ENCODE results near the gene A1BG. TPM values are rescaled to one million over a fixed set of nuclear protein-coding genes. Genes with fewer than 3 reads are reported as not detected.

Gene A1BG
- total RNA-seq, result 2.7 and 7.3 TPM in 2 replicates

DNA sequence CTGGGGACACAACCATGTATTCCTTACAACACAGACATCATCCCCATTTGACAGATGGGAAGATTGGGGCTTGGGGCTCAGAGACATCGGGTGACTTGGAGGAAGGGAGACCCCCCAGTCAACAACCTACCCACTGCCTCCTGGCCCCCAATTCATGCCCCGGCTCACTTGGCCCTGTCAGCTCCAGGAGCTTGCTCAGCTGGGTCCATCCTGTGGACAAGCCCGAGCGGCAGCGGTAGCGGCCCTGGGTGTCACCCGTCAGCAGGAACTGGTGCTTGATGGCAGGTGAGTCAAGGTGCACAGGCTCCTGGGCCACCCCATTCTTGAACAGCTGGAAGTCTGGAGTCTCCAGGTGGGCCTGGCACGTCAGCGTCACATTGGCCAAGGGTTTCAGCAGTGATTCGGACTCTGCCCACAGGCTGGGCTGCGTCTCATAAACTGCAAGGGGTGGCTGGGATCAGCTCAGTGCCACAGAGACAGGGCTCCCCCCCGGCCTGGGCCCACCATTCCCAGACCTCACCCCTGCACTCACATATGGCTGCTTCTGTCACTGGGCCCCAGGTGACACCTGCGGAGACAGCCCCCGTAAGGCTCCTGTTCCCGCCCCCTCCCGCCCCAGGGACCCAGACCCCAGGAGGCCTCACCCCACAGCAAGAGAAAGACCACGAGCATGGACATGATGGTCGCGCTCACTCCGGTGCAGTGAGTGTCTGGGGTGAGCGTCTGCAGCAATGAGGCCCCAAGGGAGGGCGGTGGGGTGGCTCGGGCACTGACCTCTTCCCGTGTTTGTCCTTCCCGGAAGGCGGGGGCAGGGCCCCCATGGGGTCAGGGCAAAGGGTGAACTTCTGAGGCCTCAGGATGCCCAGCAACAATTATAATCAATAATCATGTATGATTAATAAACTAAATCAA lies at the start of gene A1BG:
A1BG (minus strand) TSS at position 733 of the 912 bp plus-strand sequence; CDS start at position 678, 55 bp downstream.

DNA sequence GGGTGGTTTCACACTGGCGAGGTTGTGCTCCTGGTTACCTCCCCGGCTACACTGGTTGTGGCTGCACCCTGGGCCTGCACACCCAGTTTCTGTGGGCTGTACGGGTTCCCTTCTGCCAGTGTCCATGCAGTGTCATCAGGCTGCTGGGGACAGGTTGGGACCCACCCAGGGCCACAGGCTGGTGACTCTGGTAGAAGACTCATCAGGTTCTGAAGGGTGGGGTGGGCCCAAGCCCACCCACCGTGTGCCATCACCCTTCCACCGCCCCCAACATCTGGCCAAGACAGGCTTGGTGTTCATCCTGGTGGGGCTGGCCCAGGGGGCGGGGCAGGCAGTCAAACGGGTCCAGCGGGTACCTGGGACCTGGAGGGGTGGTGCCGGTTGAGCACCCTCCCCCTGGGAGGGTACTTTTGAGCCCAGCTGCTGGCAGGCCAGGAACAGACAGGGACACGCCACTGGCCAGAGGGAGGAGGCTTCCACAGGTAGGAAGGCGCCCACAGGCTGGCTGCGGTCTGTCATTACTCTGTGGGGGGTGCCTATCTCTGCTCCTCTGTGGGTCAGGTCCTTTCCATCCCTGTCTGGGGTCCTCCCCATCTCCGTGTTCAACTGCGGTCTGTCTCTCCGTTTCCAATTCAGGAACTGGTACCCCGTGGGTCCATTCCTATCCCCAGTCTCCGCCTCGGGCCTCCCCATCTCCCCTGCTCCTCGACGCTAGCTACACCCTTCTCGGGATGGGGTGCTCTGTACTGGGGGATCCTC lies 42.1 kb upstream of the A1BG start, which contains the start of gene RNF225:
RNF225 (plus strand) TSS at position 437 of the 759 bp plus-strand sequence. CDS start 434 bp downstream, outside the sequence.

GRCh38 chr19:58386576-58387337 lies 33.5 kb upstream of the A1BG start, which contains the start of gene RPS5:
Gene RPS5, plus strand, starts transcription at chr19:58387269. Its CDS starts 869 bp downstream, at chr19:58388138.

DNA sequence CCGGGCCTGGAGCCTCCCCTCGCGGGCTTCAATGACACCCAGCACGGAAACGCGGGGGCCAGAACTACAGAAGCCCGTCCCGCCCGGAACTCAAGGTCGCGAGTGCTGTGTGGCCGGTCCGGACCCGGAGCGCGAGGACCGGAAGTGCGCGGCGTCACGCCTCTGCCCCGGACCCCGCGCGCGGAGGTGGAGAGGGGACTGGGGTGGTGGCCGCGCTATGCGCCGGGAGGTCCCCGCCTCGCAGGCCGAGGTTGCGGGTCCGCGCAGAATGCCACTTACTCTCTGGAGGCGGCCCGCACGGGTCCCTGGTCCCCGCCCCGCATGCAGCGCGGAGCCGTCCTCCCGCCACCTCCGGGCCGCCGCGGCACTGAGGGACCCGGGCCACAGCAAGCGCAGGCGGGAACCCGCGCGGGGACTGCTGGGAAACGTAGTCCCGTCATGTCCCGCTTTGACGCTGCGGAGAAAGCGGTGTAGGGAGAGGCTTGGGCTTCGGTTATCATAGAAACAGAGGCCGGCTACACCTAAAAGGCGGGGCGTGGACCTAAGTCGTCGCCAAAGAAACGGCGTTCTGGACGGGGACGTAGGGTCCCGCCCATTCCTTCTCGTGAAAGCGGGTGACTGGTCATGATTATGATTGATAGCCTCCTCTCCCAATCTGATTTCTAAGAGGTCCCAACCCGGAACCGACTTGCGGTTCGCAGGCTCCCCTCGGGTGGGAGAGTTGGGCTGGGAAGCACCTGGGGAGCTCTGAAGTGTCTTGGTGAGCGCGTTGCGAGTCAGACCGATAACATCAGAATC lies 27.6 kb upstream of the A1BG start, which contains the start of gene ZNF837:
ZNF837 (minus strand) TSS at position 369 of the 798 bp plus-strand sequence. CDS start 11,698 bp downstream, outside the sequence.

GRCh38 chr19:58362272-58362994 lies 9.1 kb upstream of the A1BG start, which contains the start of gene ZNF497:
Gene ZNF497, minus strand, starts transcription at chr19:58362751. Its CDS starts 5,116 bp downstream, at chr19:58357635.

DNA sequence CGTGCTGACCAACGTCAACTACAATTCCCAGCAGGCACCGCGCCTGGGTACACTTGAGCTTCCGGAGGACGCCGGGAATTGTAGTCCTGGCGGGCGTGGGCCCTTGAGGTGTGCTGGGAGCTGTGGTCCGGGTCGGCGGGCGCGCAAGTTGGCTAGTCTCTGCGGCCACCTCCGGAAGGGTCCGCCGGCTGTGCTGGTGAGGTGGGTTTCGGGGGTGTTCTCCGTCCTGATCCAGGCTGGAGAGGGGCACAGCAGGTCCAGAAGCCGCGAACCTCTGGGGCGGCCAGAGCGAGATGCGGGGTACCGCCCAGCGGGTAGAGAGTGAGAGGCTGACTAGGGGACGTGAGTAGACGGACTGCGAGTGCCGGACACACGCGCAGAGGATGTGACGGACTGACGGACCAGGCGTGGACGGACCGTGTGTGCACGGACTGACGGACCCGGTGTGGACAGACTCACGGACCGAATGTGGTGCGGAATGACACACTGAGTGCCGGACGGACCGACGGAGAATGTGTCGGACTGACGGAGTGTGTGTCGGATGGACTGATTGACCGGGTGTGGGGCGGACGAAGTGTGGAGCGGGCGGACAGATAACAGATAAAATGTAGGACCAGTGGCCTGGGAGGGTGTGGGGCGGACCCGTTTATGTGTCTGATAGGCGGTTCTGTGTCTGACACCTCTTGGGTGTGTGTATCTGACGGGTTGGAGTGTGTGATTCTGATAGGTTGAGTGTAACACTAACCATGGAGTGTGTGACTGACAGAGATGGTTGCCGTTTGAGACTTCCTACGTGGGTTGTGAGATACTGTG lies 26.2 kb downstream of the A1BG start, which contains the start of gene ZSCAN22:
ZSCAN22 (plus strand) TSS at position 81 of the 813 bp plus-strand sequence. CDS start 7,809 bp downstream, outside the sequence.

GRCh38 chr19:58305065-58305931 lies 48.0 kb downstream of the A1BG start, which contains the start of gene ERVK3-1:
Gene ERVK3-1, plus strand, starts transcription at chr19:58305377. Its CDS starts 6,792 bp downstream, at chr19:58312169.

Other genes with a start within 250 kb of the A1BG start
- 8.7 and 10.5 TPM in 2 replicates for gene ZNF329, start 202.7 kb downstream of the A1BG start, total RNA-seq
- 13.4 and 14.4 TPM in 2 replicates for gene ZNF274, start 170.4 kb downstream of the A1BG start, total RNA-seq
- 47.7 and 55.9 TPM in 2 replicates for gene ZNF544, start 124.6 kb downstream of the A1BG start, total RNA-seq
- gene ZNF8, start 74.5 kb downstream of the A1BG start, total RNA-seq, result 3.7 and 5.2 TPM in 2 replicates
- gene ERVK3-1, start 48.1 kb downstream of the A1BG start, total RNA-seq, result 20.9 and 25.0 TPM in 2 replicates
- 1.7 and 2.4 TPM in 2 replicates for gene ZSCAN22, start 26.5 kb downstream of the A1BG start, total RNA-seq
- gene ZNF497, start 9.3 kb upstream of the A1BG start, total RNA-seq, result 0.76 and 1.0 TPM in 2 replicates
- gene ZNF837, start 27.5 kb upstream of the A1BG start, total RNA-seq, result 1.8 and 2.2 TPM in 2 replicates
- 2,212 and 2,748 TPM in 2 replicates for gene RPS5, start 33.8 kb upstream of the A1BG start, total RNA-seq
- gene RNF225, start 42.2 kb upstream of the A1BG start, total RNA-seq, result 0.09 TPM in 1 of 2 replicates, not detected in the other
- 9.5 TPM in 2 replicates for gene ZNF584, start 55.2 kb upstream of the A1BG start, total RNA-seq
- gene ZNF132, start 86.7 kb upstream of the A1BG start, total RNA-seq, result 4.9 and 6.1 TPM in 2 replicates
- gene ZNF324B, start 98.1 kb upstream of the A1BG start, total RNA-seq, result 7.5 and 7.6 TPM in 2 replicates
- 10.6 and 11.6 TPM in 2 replicates for gene ZNF324, start 113.6 kb upstream of the A1BG start, total RNA-seq
- gene ZNF446, start 122.9 kb upstream of the A1BG start, total RNA-seq, result 3.8 and 4.6 TPM in 2 replicates
- gene SLC27A5, start 158.5 kb upstream of the A1BG start, total RNA-seq, result 6.1 and 8.6 TPM in 2 replicates
- gene ZBTB45, start 166.3 kb upstream of the A1BG start, total RNA-seq, result 3.7 and 4.4 TPM in 2 replicates
- 273 and 307 TPM in 2 replicates for gene TRIM28, start 190.6 kb upstream of the A1BG start, total RNA-seq
- gene CHMP2A, start 201.6 kb upstream of the A1BG start, total RNA-seq, result 97.9 and 113 TPM in 2 replicates
- gene UBE2M, start 205.1 kb upstream of the A1BG start, total RNA-seq, result 61.8 and 84.3 TPM in 2 replicates
- gene MZF1, start 219.8 kb upstream of the A1BG start, total RNA-seq, result 7.9 TPM in 2 replicates

All from dermis lymphatic vessel endothelial cell (primary cell).